GM18498 (cell line): Measurements from ENCODE around the gene TMEM132D.

Source experiments
- ATAC-seq: cut with Tn5 transposase; IDR thresholded peaks from one replicate; pipeline ENCODE4 v1.9.1; 2021; ENCODE audit warnings: mild to moderate bottlenecking, moderate library complexity; ENCODE audit not compliant: unreplicated experiment

Gene TMEM132D

DNA sequence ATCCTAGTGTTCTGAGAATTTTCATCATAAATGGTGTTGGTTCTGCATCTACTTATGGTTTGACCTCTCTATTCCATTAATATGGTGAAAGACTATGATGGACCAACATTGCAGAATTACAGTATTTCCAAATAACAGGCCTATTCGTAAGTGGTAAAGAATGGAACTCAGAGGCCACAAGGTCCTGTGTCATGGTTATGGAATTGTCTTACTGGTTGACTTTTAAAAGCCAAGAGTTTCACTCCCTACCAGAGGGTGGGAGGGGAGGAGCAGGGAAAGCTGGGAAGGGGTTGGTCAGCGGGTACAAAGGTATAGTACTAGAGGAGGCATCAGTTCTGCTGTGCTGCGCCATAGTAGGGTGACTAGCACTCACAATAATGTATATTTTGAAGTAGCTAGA, 153.4 kb downstream of the TMEM132D start:
- no peak for ATAC-seq

GRCh38 chr12:129746318-129746717, 157.5 kb downstream of the TMEM132D start:
- ATAC-seq: no peak

- no peak for ATAC-seq
These were observed 174.7 kb downstream of the TMEM132D start for GRCh38 chr12:129729170-129729569.

DNA sequence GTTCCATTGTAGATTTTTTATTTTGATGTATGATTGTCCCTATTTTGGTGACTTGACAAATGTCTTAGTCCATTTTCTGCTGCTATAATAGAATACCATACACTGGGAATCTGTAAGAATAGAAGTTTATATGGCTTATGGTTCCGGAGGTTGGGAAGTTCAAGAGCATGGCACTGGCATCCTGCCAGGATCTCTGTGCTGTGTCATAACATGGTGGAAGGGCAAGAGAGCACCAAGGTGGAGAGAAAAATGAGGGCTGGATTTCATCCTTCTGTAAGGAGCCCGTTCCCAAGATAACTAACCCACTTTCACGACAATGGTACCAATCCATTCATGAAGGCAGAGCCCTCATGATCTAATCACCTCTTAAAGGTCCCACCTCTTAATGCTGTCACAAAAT, 176.7 kb downstream of the TMEM132D start:
- ATAC-seq: no peak

- ATAC-seq: no peak
These were observed 180.6 kb downstream of the TMEM132D start for GRCh38 chr12:129723260-129723659.

- ATAC-seq: no peak
These were observed 183.2 kb downstream of the TMEM132D start for GRCh38 chr12:129720618-129721017.

- no peak for ATAC-seq
These were observed 184.4 kb downstream of the TMEM132D start for GRCh38 chr12:129719416-129719815.

GRCh38 chr12:129717438-129717837, 186.4 kb downstream of the TMEM132D start:
- ATAC-seq: no peak

GRCh38 chr12:129716825-129717224, 187.0 kb downstream of the TMEM132D start:
- ATAC-seq: no peak

GRCh38 chr12:129706716-129707115, 197.1 kb downstream of the TMEM132D start:
- ATAC-seq: no peak

DNA sequence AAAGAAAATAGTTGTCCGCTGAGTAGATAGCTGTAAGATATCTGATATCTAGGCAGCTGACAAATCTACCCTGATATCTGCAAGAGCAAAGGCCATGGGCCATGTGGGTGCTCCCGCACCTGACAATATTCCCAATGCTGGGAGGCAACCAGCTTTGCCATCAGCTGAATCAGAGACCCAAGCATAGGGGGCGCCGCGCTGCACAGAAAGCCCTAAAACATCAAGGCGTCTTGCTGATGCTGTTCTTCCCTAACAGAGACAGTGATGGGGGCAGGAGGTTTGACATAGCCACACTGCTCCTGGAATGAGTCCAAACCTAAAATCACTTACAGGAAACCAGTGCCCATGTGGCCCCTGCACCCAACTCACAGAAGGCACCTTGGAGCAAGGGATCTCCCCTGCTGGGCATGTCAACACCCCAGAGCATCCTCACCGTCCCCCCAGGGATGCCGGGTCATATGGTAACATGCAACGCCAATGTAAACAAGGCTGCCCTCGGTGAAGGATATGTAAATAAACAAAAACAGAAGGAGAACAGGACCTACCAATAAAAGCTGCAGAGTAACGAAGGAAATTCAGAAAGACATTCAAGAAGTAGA, 199.5 kb downstream of the TMEM132D start:
- no peak for ATAC-seq

GRCh38 chr12:129701631-129702101, 202.2 kb downstream of the TMEM132D start:
- ATAC-seq: no peak

DNA sequence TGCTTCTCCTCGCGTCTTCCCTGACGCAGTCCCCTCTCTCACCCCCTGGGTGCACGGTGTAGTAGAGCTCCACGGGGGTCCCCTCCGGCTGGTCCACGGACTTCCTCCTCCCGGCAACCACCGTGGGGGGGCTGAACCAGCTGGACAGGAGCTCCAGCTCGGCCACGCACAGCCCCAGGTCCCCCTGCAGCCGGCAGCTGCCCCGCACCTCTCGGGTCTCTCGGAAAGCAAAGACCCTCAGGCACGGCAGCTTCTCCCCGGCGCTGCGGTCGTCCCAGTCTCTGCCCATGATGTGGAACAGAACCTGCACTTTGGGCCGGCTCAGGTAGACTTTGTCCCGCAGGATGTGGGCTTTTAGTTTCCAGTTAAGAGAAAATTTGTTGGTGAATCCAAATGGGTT, 203.8 kb downstream of the TMEM132D start:
- ATAC-seq: no peak

GRCh38 chr12:129696926-129697325, 206.9 kb downstream of the TMEM132D start:
- ATAC-seq: no peak

GRCh38 chr12:129696405-129696804, 207.4 kb downstream of the TMEM132D start:
- no peak for ATAC-seq

DNA sequence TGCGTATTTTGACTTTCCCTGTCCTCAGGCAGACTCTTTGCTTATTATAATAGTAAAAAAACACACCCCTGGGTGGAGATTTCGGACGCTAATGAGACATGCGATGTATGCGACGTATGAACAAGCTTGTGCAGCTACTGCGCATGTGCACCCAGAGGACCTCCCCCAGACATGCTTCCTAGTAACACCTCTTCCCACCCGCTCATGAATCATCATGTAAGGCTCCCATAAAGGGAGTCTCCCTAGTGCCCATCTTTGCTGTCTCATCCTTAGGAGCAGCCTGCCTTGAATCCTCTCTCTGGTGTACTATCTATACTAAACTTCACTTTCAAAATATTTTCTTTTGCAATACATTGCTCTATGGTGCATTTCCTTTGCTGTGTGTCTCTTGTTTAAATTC, 210.1 kb downstream of the TMEM132D start:
- ATAC-seq: no peak

DNA sequence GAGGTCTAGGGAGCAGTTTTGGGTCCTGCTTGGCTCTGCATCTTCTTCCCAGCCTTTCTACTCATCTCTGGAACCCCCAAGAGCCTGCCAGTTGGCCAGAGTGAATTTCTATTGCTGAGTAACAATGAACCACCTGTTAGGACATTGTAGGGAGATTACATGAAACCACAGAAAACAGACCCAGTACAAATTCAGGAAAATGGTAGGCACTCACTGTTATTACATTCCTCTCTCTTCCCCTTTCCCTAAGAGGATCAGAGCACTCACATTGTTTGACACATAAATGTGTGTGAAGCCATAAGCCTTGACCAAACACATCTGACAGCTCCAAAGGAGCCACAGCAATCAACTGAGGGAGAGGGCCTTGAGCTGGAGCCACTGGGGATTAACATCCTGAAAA, 216.1 kb downstream of the TMEM132D start:
- no peak for ATAC-seq

DNA sequence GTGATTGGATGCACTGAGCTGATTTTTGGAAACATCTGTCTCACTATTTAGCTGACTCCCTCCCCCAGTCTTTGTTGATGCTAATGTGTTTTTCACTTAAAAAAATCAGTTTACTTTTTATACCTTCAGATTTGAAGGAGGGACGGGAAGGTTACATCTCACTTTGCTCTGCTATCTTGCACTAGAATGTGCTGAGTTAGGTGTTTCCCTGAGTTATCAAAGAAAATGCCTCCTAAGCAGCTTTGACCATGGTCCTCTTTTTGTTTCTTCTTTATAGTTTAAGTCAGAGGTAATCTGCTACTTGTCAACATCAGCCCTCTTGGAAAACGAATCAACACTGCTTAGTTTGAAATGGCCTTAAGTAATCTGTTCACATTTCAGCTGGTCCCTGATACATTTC, 222.0 kb downstream of the TMEM132D start:
- ATAC-seq: no peak

DNA sequence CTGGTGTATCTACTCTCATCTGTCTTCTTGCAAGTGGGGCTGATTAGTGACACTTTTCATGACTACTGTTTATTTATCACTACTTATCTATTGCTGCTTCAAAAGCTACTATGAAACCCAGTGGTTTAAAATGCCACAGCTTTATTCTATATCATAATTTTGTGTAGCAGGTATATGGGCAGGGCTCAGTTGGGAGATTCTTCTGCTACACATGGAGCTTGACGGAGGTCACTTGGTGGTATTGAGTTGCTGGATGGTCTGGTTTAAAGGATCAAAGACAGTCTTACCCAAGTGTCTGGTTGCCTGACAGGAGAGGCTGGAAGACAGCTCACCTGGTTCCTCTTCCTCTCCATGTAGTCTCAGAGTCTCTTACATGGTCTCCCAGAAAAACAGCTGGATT, 222.7 kb downstream of the TMEM132D start:
- no peak for ATAC-seq

GRCh38 chr12:129676411-129676810, 227.4 kb downstream of the TMEM132D start:
- ATAC-seq: no peak

DNA sequence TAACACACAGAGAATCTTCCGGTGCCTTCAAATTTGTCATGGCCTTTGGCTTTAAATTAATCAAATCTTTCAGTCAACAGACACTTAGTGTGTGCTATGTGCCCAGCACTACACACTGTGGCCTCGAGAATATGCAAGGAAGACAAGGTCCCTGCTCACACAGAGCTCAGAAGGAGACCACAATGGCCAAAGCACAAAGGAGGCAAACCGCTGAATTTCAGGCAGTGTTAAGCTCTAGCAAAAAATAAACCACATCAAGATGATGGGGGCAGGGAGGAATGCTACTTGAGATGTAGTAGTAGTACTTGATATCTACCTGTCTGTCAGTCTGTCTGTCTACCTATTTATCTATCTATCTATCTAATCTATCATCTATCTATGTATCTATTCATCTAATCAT, 227.9 kb downstream of the TMEM132D start:
- ATAC-seq: no peak

GRCh38 chr12:129675496-129675895, 228.3 kb downstream of the TMEM132D start:
- no peak for ATAC-seq

GRCh38 chr12:129673806-129674205, 230.0 kb downstream of the TMEM132D start:
- ATAC-seq: no peak
